ENCODE measurements around the gene ADAMTSL1.

The ADAMTSL1 gene

DNA sequence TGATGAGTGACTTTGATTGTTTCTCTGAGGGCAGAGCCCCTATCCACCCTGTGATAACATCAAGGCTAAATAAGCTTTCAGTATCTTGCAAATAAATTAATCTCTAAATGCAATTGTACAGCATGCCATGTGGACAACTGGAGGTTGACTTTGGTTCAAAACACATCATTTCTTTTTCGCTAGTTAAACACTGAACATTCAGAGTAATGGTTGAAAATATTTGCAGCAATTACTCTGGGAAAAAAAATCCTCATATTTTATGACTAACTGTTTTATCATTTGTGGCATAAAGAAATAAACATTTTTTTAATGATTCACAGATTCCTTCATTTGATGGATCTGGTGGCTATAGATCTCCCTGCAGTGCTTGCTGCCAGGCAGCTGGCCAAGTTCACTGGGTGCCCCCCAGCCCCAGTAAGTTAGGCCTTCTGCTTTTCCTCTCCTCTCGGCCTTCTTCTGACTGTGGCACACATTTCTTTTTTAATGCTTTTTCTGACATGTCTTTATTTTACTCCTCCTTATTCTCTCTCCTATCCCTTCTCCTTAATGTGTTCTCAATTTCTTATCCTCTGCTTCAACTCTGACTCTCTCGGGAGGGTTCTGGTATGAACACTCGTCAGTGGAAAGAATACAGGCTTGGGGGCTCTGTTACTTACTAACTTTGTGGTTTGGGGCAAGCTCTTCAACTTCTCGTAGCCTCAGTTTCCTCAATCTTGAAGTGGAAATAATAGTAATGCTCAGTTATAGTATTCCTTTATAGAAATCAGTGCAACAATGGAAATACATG, 69.6 kb downstream of the ADAMTSL1 start:
- no peak overlapping the region for H3K27ac Mint-ChIP-seq
- no peaks in the 10 kb centered on the region for H3K4me1 Mint-ChIP-seq (ENCODE audit: low read depth)
- no peaks in the 10 kb centered on the region for H3K27me3 Mint-ChIP-seq (ENCODE audit: low read depth)
- no peak overlapping the region for H3K4me3 Mint-ChIP-seq
- H3K36me3 Mint-ChIP-seq (ENCODE audit: low read depth): no peaks in the 10 kb centered on the region
- no peaks in the 10 kb centered on the region for H3K9me3 Mint-ChIP-seq

DNA sequence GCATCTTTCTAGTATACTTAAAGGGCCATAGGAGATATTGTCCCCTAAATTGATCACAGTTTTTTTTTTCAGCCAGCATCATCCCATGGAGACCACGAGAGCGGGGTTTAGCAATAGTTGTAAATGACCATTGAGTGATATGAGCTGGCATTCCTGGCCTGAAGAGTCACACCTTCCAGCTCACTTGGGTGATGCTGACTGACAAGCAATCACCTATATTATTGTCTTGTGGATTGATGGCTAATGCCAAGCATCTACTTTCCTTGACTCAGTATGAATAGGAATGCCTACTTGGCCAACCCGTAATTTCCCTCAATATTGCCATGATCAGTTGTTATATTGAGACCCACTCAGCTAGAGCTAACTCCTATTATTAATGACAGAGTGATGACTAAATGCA, 70.5 kb downstream of the ADAMTSL1 start:
- Mint-ChIP-seq H3K9me3 (no peaks in the 10 kb centered on the region), H3K4me3 (no peak overlapping the region), H3K27me3 (ENCODE audit: low read depth) (no peaks in the 10 kb centered on the region), H3K4me1 (ENCODE audit: low read depth) (no peaks in the 10 kb centered on the region), H3K36me3 (ENCODE audit: low read depth) (no peaks in the 10 kb centered on the region), H3K27ac (no peak overlapping the region)

DNA sequence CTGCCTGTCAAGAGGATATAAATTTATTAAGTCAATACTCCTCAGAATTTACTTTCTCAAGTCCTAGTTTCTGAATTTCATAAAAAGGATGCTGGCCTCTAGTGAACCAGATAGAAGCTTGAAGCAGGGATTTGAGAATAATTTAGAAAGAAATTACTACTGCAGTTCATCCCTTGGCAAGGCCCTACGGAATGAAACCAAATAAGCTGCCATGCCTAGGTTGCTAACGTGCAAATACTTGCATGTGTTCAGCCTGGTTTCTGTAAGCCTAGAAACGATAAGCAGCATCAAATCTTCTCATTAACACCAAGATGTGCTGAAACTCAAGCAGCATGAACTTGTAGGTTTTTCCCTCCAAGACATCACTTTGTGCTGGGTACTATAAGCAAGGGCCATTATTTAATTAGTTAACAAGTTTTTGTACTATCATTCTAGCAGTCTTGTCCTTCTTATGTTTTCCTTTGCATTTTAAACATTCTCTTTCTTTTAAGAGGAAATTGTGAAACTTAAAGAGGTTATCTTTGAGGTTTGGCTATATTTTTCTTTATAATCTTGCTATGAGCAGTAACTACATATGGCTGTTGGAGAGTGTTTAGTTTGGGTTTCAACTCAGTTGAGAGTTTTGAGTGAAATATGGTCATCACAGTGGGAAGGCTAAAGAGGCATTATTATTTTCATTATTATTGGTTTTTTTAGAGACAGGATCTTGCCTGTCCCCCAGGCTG, 71.8 kb downstream of the ADAMTSL1 start:
- Mint-ChIP-seq H3K4me3 (no peak overlapping the region), H3K27ac (no peak overlapping the region), H3K36me3 (ENCODE audit: low read depth) (no peaks in the 10 kb centered on the region), H3K9me3 (no peaks in the 10 kb centered on the region), H3K27me3 (ENCODE audit: low read depth) (no peaks in the 10 kb centered on the region), H3K4me1 (ENCODE audit: low read depth) (no peaks in the 10 kb centered on the region)

DNA sequence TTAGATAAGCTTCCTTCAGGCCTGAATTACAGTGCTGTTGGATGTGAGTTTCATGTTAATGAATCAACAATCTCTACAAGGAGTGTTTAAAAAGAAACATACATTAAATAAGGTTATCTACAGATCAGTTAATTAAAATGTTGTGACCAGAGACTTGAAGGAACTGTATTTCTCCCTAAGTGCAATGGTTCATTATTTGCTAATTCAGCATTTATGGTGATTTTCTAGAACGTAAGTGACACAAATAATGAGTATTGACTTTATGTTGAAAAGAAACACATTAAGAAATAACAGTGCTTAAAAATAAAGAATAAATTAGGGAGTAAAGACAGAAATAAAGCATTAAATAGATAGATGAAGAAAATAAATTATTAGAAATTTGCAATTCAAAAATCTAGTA, 74.5 kb downstream of the ADAMTSL1 start:
- Mint-ChIP-seq H3K36me3 (ENCODE audit: low read depth) (no peaks in the 10 kb centered on the region), H3K9me3 (no peaks in the 10 kb centered on the region), H3K27ac (no peak overlapping the region), H3K27me3 (ENCODE audit: low read depth) (no peaks in the 10 kb centered on the region), H3K4me1 (ENCODE audit: low read depth) (no peaks in the 10 kb centered on the region), H3K4me3 (no peak overlapping the region)

DNA sequence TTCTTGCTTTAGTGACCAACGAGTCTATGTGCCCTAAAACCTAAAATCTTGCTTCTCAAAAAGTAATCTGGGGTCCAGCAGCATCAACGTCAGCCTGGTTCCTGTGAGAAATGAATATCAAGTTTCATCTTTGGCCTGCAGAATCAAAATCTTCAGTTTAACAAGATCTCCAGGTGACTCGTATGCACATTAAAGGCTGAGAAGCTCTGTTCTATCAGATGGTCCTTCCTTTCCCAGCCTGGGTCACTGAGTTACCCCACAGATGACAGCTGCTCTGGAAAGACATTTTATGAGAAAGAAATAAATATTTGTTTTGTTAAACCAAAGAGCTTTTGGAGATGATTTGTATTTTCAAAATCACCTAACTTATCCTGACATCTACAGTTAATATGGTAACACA, 75.8 kb downstream of the ADAMTSL1 start:
- Mint-ChIP-seq H3K9me3 (no peaks in the 10 kb centered on the region), H3K4me3 (no peak overlapping the region), H3K36me3 (ENCODE audit: low read depth) (no peaks in the 10 kb centered on the region), H3K27ac (no peak overlapping the region), H3K4me1 (ENCODE audit: low read depth) (no peaks in the 10 kb centered on the region), H3K27me3 (ENCODE audit: low read depth) (no peaks in the 10 kb centered on the region)

DNA sequence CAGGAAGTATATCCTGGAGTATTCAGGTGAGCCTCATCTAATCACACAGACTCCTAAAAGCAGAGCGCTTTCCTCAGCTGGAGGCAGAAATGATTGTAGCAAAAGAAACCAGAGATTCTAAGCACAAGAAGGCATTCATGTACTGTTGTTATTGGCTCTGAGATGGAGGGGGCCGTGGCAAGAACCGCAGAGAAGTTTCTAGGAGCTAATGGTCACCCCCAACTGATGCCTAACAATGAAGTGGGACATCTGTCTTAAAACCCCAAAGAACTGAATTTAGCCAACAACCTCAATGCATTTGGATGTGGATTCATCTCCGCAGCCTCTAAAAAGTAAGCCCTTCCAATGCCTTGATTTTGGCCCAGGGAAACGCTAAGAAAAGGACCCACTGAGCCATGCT, 76.3 kb downstream of the ADAMTSL1 start:
- Mint-ChIP-seq H3K36me3 (ENCODE audit: low read depth) (no peaks in the 10 kb centered on the region), H3K4me3 (no peak overlapping the region), H3K4me1 (ENCODE audit: low read depth) (no peaks in the 10 kb centered on the region), H3K27me3 (ENCODE audit: low read depth) (no peaks in the 10 kb centered on the region), H3K27ac (no peak overlapping the region), H3K9me3 (no peaks in the 10 kb centered on the region)

DNA sequence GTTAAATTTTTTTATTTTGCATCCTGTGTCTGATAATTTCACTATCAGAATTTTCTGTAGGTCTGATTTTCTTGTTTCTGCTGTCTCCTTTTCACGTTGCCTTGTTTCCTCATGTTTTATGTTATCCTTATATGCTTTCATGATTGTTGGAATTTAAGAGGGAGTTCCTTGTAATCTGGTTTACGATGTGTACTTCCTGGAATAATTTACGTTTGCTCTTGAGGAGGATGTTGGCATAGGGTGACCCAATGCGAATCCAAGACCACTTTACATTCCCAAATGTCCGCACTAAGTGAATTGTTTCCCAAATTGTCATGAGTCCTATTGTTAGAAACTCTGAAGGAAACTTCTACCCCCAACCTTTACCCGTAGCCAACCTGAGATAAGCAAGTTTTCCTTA, 80.3 kb downstream of the ADAMTSL1 start:
- Mint-ChIP-seq H3K27ac (no peak overlapping the region), H3K27me3 (ENCODE audit: low read depth) (no peaks in the 10 kb centered on the region), H3K4me1 (ENCODE audit: low read depth) (no peaks in the 10 kb centered on the region), H3K4me3 (no peak overlapping the region), H3K36me3 (ENCODE audit: low read depth) (no peaks in the 10 kb centered on the region), H3K9me3 (no peaks in the 10 kb centered on the region)

DNA sequence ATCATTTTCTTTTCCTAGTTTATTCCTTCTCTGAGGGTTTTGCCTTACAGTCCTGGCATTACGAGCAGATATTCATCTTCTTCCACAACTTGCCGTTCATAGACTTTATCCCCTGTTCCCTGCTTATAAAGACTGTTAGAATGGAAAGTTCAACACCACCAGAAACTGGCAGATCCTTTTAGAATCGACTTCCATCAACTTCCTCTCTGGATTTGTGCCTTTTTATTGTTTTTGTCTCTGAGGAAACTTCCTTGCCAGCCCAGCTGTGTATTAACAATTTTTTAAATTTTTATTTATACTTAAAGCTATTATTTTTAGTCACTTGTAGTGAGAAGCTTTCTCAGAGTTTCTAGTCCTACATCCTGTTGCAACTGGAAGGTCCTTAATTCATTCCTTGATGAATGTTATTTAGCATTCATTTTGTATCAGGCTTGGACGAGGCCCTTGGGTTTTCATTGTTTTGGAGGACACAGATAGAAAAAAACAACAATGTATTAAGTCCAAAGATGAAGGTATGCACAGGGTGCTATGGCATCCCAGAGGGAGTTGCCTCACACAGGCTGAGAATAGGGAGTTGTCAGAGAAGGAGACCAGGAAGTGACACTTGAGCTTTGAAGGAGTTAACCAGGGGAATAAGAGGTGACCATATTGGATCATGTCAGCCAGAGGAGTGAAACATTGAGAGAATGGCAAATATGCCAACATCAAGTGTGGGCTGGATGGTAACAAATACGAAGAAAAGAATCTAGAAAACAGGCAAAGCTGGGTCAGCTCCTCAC, 81.3 kb downstream of the ADAMTSL1 start:
- no peaks in the 10 kb centered on the region for H3K36me3 Mint-ChIP-seq (ENCODE audit: low read depth)
- no peaks in the 10 kb centered on the region for H3K27me3 Mint-ChIP-seq (ENCODE audit: low read depth)
- no peaks in the 10 kb centered on the region for H3K4me1 Mint-ChIP-seq (ENCODE audit: low read depth)
- H3K27ac Mint-ChIP-seq: no peak overlapping the region
- no peak overlapping the region for H3K4me3 Mint-ChIP-seq
- no peaks in the 10 kb centered on the region for H3K9me3 Mint-ChIP-seq

DNA sequence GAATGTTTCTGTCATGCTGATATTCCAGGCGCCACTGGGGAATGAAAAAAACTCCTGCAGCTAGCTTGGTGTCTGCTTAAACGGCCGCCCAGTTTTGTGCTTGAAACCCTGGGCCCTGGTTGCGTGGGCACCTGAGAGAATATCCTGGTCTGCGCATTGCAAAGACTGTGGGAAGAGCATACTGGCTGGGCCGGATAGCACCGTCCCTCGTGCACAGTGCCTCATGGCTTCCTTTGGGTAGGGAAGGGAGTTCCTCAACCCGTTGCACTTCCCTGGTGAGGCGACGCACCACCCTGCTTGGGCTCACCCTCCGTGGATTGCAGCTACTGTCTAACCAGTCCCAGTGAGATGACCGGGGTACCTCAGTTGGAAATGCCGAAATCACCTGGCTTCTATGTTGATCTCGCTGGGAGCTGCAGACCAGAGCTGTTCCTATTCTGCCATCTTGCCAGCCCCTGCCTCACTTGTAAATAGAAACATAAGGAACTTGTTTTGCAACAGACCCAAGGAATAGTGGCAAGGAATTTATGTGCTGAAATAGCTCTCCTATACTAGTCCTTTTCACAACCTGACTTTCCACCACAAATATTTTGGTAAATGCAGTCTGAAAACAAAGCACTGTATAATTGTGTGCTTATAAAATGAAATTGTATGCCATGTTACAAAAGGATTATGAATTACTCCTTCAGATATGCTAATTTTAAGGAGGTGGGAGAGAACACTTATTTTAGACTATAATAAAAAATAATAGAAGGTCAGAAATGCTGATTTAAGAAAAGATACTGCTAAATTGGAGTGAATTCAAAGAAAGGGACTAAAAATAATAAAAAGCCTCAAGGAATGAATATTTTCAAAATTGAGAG, 90.3 kb downstream of the ADAMTSL1 start:
- Mint-ChIP-seq H3K9me3 (no peaks in the 10 kb centered on the region), H3K36me3 (ENCODE audit: low read depth) (no peaks in the 10 kb centered on the region), H3K4me3 (no peak overlapping the region), H3K27me3 (ENCODE audit: low read depth) (no peaks in the 10 kb centered on the region), H3K27ac (no peak overlapping the region), H3K4me1 (ENCODE audit: low read depth) (no peaks in the 10 kb centered on the region)

DNA sequence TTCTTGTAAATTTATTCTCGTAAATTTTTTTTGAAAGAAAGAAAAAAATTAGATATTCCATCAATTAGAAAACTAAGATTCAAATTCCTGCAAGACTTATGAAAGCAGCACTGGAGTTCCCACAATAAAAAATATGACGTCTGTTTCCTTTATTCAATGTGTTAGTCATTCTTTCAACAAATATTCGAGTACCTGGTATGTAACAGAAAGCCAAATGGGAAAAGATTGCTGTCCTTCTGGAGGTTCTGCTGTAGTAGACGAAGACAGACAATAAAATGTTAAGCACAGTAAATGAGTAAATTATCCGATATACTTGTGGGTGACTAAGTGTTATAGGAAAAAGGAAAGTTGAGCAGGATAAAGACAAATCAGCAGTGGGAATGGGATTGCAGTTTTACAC, 92.2 kb downstream of the ADAMTSL1 start:
- Mint-ChIP-seq H3K4me3 (no peak overlapping the region), H3K27ac (no peak overlapping the region), H3K36me3 (ENCODE audit: low read depth) (no peaks in the 10 kb centered on the region), H3K4me1 (ENCODE audit: low read depth) (no peaks in the 10 kb centered on the region), H3K9me3 (no peaks in the 10 kb centered on the region), H3K27me3 (ENCODE audit: low read depth) (no peaks in the 10 kb centered on the region)

DNA sequence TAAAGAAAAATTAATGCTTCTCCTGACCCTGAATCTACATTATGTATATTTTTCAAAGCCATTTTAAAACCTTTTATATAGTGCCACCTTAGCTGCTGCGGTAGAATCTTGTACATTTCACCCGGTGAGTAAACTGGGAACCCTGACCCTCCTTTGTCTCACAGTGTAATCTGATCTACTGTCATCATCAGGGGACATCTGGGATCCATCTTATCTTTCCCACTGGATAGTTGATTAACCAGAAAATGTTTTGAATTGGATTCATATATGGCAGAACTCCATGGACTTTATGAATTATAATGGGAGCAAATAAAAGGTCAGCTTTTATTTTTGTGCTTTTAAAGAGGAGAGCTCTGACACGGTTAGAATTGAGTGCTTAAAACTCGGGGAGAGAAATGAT, 95.0 kb downstream of the ADAMTSL1 start:
- no peaks in the 10 kb centered on the region for H3K27me3 Mint-ChIP-seq (ENCODE audit: low read depth)
- H3K4me3 Mint-ChIP-seq: no peak overlapping the region
- H3K9me3 Mint-ChIP-seq: no peaks in the 10 kb centered on the region
- H3K4me1 Mint-ChIP-seq (ENCODE audit: low read depth): no peaks in the 10 kb centered on the region
- no peak overlapping the region for H3K27ac Mint-ChIP-seq
- no peaks in the 10 kb centered on the region for H3K36me3 Mint-ChIP-seq (ENCODE audit: low read depth)

DNA sequence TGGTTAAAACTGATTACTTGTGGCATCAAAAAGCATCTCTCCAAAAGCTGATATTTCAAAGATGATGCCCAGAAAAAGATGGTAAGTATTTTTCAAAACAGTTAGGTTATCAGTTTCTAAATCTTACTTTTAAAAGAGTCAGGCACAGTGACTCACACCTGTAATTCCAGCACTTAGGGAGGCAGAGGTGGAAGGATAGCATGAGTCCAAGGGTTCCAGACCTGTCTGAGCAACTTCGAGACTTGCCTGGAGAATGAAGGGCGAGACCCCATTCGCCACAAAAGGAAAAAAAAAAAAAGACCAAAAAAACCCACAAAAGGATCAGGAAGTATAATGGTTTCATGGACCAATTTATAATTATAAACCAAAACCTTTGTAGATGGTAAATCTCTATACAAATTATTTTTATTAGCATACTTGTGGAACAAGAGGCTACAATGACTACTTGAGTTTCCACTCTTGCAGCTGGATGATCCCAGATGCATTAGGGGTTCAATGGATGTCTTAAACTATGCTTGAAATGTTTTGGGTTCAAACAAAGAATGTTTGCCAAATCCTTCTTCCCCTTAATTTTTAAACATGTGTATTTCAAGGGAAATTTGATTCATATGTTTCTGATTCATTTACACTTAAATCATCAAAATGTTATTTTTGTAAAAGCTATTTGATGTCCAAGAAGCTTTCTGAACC, 96.1 kb downstream of the ADAMTSL1 start:
- H3K36me3 Mint-ChIP-seq (ENCODE audit: low read depth): no peaks in the 10 kb centered on the region
- H3K27me3 Mint-ChIP-seq (ENCODE audit: low read depth): no peaks in the 10 kb centered on the region
- no peak overlapping the region for H3K27ac Mint-ChIP-seq
- no peaks in the 10 kb centered on the region for H3K4me1 Mint-ChIP-seq (ENCODE audit: low read depth)
- H3K4me3 Mint-ChIP-seq: no peak overlapping the region
- H3K9me3 Mint-ChIP-seq: no peaks in the 10 kb centered on the region

DNA sequence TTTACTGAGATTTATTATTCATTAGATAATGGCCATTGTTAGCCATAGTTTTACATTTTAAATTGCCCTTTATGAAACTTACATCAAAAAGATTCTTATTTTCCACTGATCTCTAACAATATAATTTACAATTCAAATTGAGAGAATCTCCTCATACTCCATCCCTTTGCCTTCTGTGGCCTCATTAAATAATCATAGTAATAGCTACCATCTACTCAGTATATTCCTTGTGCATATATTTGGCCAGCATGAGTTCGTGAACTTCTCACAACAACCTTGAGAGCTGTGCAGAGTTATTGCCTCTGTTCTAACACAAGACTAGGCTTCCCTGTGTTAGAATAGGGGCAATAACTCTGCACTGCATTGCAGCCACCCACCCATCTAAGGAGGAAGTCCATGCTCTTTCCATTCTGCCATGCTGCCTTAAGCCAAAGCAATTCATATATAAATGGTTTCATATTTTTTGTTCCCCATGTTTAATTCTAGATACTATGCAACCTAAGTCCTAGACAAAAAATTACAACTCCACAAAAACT, 99.1 kb downstream of the ADAMTSL1 start:
- Mint-ChIP-seq H3K9me3 (no peaks in the 10 kb centered on the region), H3K4me1 (ENCODE audit: low read depth) (no peaks in the 10 kb centered on the region), H3K4me3 (no peak overlapping the region)

More for the DNA sequence above, 99.1 kb downstream of the ADAMTSL1 start:
- Mint-ChIP-seq H3K27me3 (ENCODE audit: low read depth) (no peaks in the 10 kb centered on the region), H3K27ac (no peak overlapping the region), H3K36me3 (ENCODE audit: low read depth) (no peaks in the 10 kb centered on the region)
